Skin epidermis (tissue), 12 donors: Measurements from ENCODE around the gene BMP2K.

Experiments used
- H3K27ac ChIP-seq, 21 experiments: fragments of 200-600 bp; sonication (generic) in 11 of 21; one replicate each; pipeline ENCODE4 v1.5.0; 2020; ENCODE audit warnings: mild to moderate bottlenecking in 3 of 21, inconsistent platforms in 2 of 21, moderate library complexity in 2 of 21
- H3K4me3 ChIP-seq, 7 experiments: fragments of 200-600 bp; sonication (generic) in 2 of 7; one replicate each; pipeline ENCODE4 v1.5.0; 2020; ENCODE audit warnings: inconsistent platforms in 2 of 7, mild to moderate bottlenecking in 2 of 7, moderate library complexity in 1 of 7

Gene BMP2K

GRCh38 chr4:78776079-78776728 is at the start of gene BMP2K:
BMP2K (plus strand) TSS chr4:78776350; CDS start chr4:78776544, 194 bp downstream.
- Histone ChIP-seq H3K4me3 (peak within 1 kb of the TSS; percentile 65 to 87 (median 79)), H3K27ac (peak within 1 kb of the TSS; percentile 84 to 99 (median 97))

DNA sequence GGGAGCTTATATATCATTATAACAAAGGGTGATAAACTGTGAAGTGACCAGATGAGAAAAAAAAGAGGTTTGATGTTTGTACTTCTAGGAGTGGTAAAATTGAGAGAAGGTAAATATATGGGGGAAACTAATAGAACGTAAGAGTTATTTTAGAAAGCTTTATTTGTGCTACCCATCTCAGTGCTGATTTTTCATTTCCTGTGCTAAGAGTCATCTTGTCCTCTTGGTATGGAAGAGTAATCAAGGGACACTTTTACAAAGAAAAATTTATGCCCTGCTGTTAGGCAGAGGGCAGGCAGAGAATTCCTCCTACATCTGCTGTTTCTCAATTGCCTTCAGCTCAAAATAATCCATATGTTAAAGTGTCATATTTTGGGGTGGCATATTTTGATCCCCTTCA is 49.6 kb upstream of the BMP2K start:
- Histone ChIP-seq H3K4me3 (no peak overlapping the region), H3K27ac (no peak overlapping the region)

DNA sequence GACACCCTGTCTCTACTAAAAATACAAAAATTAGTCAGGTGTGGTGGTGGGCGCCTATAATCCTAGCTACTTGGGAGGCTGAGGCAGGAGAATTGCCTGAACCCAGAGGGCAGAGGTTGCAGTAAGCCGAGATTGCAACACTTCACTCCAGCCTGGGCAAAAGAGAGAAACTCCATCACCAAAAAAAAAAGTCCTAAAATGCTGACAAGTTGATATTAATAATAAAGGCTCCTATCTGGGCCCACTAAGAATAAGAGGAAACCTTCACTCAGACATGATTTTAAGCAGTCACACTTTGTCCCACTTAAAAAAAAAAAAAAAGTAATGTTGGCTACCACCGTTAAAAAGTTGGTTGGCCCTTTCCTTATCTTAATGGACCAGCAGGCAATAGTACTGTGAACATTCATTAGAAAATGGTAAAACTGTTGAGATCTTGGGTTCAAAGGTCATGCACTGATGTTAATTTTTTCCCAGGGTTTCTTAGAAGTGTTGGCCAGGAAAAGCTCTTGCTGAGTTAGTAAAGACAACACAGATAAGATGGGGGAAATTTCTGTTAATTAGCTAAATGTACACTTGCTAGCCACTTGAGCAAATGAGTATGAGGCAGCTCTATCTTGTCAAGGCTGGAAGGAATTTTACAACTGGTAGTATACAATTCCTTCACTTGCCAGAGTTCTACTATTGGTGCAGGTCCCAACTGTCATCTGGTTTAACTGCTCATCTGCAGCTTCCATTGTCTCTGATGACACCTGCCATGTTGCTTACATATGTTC is 43.6 kb upstream of the BMP2K start:
- no peak overlapping the region for H3K27ac ChIP-seq
- no peak overlapping the region for H3K4me3 ChIP-seq

GRCh38 chr4:78734441-78735162 is 41.5 kb upstream of the BMP2K start:
- Histone ChIP-seq H3K27ac (no peak overlapping the region), H3K4me3 (no peak overlapping the region)

- H3K4me3 ChIP-seq, result no peak overlapping the region
- H3K27ac ChIP-seq, result no peak overlapping the region
Measured at GRCh38 chr4:78735697-78736096, 40.5 kb upstream of the BMP2K start.

GRCh38 chr4:78737035-78737434 is 39.1 kb upstream of the BMP2K start:
- Histone ChIP-seq H3K4me3 (no peak overlapping the region), H3K27ac (no peak overlapping the region)

DNA sequence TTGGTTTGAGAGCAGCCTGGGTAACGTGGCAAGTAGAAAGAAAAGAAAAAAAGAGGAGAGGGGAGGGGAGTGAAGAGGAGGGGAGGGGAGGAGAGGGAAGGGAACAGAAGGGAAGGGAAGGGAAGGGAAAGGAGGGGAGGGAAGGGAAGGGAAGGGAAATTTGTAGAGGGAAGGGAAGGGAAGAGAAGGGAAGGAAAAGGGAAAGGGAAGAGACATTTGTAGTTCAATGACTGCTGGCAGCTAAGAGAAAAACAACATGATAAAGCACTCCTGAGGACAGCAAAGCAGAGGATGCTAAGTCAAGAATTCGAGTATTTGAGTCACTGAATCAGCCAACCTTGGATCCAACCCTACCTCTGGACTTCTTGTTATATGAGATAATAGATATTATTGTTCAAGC is 38.2 kb upstream of the BMP2K start:
- Histone ChIP-seq H3K4me3 (no peak overlapping the region), H3K27ac (no peak overlapping the region)

DNA sequence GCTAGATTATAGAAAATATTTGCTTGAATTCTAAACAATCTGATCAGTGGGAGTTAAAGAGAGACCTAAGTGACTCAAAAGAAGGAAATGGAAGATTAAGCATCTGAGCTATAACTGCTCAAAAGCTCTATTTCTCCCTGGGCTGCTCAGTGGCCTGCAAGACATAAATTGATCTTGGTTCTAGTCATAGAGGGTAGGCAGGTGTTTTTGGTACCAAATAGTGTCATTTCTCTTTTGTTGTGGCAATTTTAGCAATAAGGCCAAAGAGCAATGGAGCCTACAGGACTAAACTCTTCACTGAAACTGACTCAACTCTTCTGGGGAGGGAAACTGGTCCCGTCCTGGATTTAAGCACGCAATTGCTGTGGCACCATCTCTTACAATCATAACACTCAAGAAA is 33.9 kb upstream of the BMP2K start:
- Histone ChIP-seq H3K27ac (no peak overlapping the region), H3K4me3 (no peak overlapping the region)

DNA sequence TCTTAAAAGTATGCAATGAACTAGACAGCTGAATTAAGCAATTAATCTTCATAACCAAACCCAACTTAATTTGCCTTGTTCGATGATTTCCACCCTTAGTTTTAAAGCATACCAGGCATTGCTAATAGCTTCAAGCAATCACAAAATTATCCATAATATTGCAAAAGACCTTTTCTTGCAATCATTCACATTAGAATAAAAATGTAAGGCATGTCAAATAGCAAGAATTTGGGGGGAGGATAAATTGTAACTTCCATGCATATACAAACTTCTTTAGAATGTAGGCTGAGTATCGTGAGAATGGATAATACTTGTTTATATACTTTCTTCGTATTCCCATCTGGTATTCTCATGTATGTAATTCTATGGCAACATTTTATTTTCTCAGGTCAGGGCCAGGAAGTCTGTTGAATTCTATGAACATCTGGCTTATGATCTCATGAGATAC is 28.7 kb upstream of the BMP2K start:
- Histone ChIP-seq H3K27ac (no peak overlapping the region), H3K4me3 (no peak overlapping the region)

DNA sequence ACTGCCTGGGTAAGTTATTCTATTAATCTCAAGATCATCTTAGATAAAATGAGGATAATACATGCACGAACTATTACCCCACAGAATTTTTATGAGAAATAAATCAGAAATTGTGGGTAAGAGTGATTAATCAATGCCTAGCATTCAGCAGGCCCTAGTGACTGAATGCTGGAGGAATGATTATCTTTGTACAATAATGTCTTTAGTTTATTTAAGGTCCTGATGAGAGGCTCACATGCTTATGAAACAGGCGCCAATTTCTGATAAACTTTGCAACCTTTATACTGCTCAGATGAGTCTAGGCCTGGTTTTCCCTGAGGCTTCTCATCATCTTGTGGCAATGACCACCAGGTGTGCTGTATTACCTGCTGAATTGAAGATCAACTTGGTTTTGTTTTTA is 27.8 kb upstream of the BMP2K start:
- H3K4me3 ChIP-seq, result no peak overlapping the region
- H3K27ac ChIP-seq, result no peak overlapping the region

GRCh38 chr4:78749258-78749971 is 26.7 kb upstream of the BMP2K start:
- no peak overlapping the region for H3K4me3 ChIP-seq
- peak overlapping the region in 9 of 21 experiments; percentile 7 to 68 (median 31) for H3K27ac ChIP-seq

- Histone ChIP-seq H3K4me3 (no peak overlapping the region), H3K27ac (peak overlapping the region in 14 of 21 experiments; percentile 11 to 78 (median 52))
Measured at GRCh38 chr4:78749972-78750727, 26.0 kb upstream of the BMP2K start.

DNA sequence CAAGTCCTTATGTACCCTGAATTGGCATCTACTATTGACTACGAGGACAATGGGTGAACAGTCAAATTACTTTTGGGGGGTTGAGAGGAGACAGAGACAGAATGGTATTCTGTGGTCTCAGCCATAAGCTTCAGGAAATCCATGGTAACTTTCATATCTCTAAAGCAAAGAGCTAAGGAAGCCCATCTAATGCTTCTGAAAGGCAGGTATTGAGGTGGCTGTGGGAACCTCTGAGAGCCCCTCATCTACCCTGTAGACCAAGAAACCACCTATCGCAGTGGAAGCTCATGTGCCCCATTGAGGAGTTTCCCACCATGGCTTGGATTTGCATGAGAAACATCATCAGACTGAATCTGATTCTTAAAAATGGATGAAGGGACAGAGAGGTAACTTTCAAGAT is 23.1 kb upstream of the BMP2K start:
- Histone ChIP-seq H3K27ac (no peak overlapping the region), H3K4me3 (no peak overlapping the region)

DNA sequence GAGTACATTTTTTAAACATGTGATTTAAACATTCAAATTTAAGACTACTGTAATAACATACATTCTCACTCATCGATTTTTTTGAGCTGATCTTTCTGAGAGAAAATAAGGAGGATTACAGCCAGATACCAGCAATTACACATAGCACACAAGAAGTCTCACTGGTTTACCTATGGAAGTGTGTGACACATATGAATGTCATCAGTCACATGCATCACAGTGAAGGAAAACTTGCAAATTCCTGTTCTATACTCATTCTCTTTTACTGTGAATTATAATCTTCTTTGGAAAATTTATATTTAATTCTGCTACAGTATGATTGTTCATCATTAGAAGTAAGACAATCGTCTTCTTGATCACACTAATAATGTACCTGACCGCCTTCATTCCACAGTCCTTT is 21.3 kb upstream of the BMP2K start:
- H3K4me3 ChIP-seq, result no peak overlapping the region
- H3K27ac ChIP-seq, result no peak overlapping the region

DNA sequence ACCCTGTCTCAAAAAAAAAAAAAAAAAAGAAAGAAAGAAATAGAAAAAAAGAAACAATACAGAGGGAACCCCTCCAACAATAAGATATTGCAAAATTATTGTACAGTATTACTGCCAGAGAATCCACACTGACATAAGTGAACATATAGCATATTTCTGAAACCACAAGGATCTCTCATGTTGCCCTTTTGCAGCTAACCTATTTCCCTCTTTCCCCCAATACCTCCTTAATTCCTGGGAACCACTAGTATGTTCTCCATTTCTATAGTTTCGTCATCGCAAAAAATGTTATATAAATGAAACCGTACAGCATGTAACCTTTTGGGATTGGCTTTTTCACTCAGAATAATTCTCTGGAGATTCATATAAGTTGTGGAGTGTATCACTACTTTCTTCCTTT is 20.0 kb upstream of the BMP2K start:
- Histone ChIP-seq H3K4me3 (no peak overlapping the region), H3K27ac (no peak overlapping the region)

DNA sequence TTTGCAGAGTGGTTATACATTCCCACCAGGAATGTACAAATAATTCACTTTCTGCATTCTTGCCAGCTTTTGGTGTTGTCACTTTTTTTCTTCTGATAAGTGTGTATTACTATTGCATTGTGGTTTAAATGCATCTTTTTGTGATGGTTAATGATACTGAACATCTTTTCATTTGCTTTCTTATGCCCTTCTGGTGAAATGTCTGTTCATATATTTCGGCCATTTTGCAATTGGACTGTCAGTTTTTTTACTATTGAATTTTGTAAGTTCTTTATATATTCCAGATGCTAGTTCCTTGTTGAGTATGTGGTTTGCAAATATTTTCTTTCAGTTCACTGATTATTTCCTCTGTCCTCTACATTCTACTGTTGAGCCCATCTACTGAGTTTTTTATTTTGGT is 19.4 kb upstream of the BMP2K start:
- Histone ChIP-seq H3K4me3 (no peak overlapping the region), H3K27ac (no peak overlapping the region)

GRCh38 chr4:78757574-78757973 is 18.6 kb upstream of the BMP2K start:
- no peak overlapping the region for H3K27ac ChIP-seq
- H3K4me3 ChIP-seq, result no peak overlapping the region

GRCh38 chr4:78758085-78758484 is 18.1 kb upstream of the BMP2K start:
- H3K27ac ChIP-seq, result no peak overlapping the region
- no peak overlapping the region for H3K4me3 ChIP-seq

DNA sequence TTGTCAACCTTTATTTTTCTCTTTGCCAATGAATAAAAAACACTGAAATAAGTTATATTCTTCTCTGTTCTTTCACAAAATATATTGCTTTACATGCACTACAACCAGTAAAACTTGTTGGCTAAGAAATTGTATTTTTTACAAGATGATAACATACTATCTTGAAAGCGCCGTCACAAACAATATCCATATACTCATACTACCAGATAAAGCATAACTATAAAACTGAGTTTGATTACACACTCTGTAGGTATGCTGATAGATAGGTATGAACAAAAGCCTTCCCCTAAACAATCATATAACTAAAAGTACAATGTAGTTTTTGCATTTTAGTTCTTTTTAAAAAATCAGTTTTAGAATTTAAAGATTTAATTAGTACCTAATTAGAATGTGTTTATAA is 13.6 kb upstream of the BMP2K start:
- no peak overlapping the region for H3K4me3 ChIP-seq
- no peak overlapping the region for H3K27ac ChIP-seq
